Spinal cord (tissue), 10 donors: ENCODE results near the gene ZKSCAN1. TPM values are rescaled to one million over a fixed set of nuclear protein-coding genes. Genes with fewer than 3 reads are reported as not detected.

Experiments used
- DNase-seq, 6 donors: peaks; one replicate each; pipeline versions ENCODE4 v3.0.0 to v3.0.0-alpha.2; 2013 to 2015; ENCODE audit warnings: low spot score in 6 of 6, low read depth in 4 of 6
- H3K27ac ChIP-seq: one replicate; pipeline ENCODE4 v1.5.1; 2013; ENCODE audit warnings: low read depth, low read length, control low read depth
- H3K27me3 ChIP-seq: one replicate; pipeline ENCODE4 v1.6.1; 2013; ENCODE audit warnings: low read length; ENCODE audit not compliant: control insufficient read depth, insufficient read depth
- H3K36me3 ChIP-seq: one replicate; pipeline ENCODE4 v1.6.1; 2013; ENCODE audit warnings: low read length; ENCODE audit not compliant: control insufficient read depth, insufficient read depth
- H3K4me1 ChIP-seq: one replicate; pipeline ENCODE4 v1.6.1; 2013; ENCODE audit warnings: low read length; ENCODE audit not compliant: control insufficient read depth, insufficient read depth
- H3K4me3 ChIP-seq: one replicate; pipeline ENCODE4 v1.5.1; 2013; ENCODE audit warnings: low read depth, low read length, control low read depth
- H3K9me3 ChIP-seq: one replicate; pipeline ENCODE4 v1.6.1; 2013; ENCODE audit warnings: low read length; ENCODE audit not compliant: control insufficient read depth, insufficient read depth
- WGBS: methylation state at CpG from one replicate; pipeline ENCODE4 v1.1.5; 2013; ENCODE audit warnings: missing lambda C conversion rate; ENCODE audit not compliant: insufficient coverage; 5-methylcytosine and 5-hydroxymethylcytosine counted together
- polyA plus RNA-seq, 2 donors: library from polyadenylated mRNA; unstranded; fragments of 120-200 nt; gene quantifications; one replicate each; pipeline ENCODE4 v1.2.1, GENCODE V29; 2013; ENCODE audit not compliant: insufficient read length in 2 of 2
- total RNA-seq, 2 donors: library from RNA; depleted of rRNA in 1 of 2; stranded (reverse); fragments of 120-200 nt in 1 of 2; fragments of >200 nt in 1 of 2; gene quantifications; one replicate each; pipeline versions ENCODE4 v1.2.3 to v1.2.4, GENCODE V29; 2013 to 2014
- donor health status: healthy.

ZKSCAN1 gene
- total and polyA plus RNA-seq, 4 donors, result 51.7 to 97.3 (median 56.9) TPM

DNA sequence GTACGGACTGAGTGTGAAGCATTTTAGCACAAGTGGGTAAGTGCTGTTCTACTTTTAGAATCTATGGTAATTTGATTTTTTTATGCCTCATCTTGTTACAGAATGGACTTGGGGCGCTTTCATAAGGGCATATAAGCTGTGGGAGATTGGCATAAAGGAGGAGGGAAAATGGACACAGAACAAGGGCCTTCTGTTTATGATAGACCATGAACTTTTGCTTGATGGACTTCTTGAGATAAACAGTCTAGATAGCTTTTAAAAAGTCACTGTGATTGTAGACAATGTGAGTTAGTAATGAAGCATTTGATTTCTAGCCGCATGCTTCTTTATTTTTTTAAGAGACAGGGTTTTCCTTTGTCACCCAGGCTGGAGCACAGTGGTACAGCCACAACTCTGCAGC lies 36.2 kb downstream of the ZKSCAN1 start:
- Histone ChIP-seq H3K27ac (no peak overlapping the region), H3K36me3 (peaks cover 11% of the 10 kb centered on the region), H3K27me3 (no peaks in the 10 kb centered on the region), H3K4me3 (no peak overlapping the region), H3K9me3 (no peaks in the 10 kb centered on the region), H3K4me1 (peaks cover 31% of the 10 kb centered on the region)
- 95% methylated on average over 2 of the region's 3 CpGs for WGBS
- no peak for DNase-seq

DNA sequence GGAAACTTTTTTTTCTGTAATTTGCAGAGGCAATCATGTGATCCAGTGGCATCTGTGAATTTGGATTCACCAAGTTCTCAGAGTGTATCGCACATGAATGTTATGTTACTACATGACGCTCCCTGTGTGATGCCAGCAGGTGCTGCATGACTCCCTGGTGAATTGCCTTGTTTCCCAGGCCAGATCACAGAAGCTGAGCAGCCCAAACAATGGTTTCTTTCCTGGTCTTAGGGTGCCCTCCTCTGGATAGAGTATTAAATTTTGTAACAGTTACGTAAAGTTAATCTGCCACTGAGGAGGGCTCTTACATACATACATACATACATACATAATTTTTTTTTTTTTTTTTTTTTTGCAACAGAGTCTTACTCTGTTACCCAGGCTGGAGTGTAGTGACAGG lies 37.8 kb downstream of the ZKSCAN1 start:
- Histone ChIP-seq H3K27ac (no peak overlapping the region), H3K9me3 (no peaks in the 10 kb centered on the region)

DNA sequence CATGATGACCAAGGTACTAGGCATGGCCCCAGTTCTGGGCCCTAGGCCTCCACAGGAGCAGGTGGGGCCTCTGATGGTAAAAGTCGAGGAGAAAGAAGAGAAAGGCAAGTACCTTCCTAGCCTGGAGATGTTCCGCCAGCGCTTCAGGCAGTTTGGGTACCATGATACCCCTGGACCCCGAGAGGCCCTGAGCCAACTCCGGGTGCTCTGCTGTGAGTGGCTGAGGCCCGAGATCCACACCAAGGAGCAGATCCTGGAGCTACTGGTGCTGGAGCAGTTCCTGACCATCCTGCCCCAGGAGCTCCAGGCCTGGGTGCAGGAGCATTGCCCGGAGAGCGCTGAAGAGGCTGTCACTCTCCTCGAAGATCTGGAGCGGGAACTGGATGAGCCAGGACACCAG lies 41.6 kb downstream of the ZKSCAN1 start:
- H3K36me3 ChIP-seq, result peaks cover 48% of the 10 kb centered on the region
- peaks cover 11% of the 10 kb centered on the region for H3K4me1 ChIP-seq
- H3K9me3 ChIP-seq, result no peaks in the 10 kb centered on the region
- no peaks in the 10 kb centered on the region for H3K27me3 ChIP-seq
- DNase-seq, result no peak
- 97% methylated on average over 9 of the region's 10 CpGs for WGBS
- no peak overlapping the region for H3K27ac ChIP-seq
- no peak overlapping the region for H3K4me3 ChIP-seq

More for the DNA sequence above, 37.8 kb downstream of the ZKSCAN1 start:
- peak in 4 of 6 donors; percentile 15 to 75 (median 49) for DNase-seq
- WGBS, result 46% methylated on average over 2 of the region's 3 CpGs
- Histone ChIP-seq H3K4me3 (no peak overlapping the region), H3K36me3 (peaks cover 24% of the 10 kb centered on the region), H3K4me1 (peaks cover 31% of the 10 kb centered on the region), H3K27me3 (no peaks in the 10 kb centered on the region)

DNA sequence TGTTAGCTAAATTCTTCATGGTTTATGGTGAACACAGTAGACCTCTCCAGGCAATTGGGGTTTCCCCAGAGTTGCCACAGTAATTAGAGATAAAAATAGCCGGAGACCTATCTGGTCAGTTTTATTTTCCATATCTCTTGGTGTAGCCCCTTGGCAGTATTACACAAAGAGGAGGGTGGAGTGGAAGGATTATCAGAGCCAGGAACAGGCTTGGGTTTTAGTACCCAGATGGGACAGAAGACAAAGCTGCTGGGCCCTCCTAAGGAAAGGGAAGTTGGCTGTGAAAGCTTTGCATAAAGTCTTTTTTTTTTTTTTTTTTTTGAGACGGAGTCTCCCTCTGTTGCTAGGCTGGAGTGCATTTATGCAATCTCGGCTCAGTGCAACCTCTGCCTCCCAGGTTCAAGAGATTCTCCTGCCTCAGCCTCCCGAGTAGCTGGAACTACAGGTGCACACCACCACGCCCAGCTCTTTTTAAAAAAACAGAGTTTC lies 43.9 kb downstream of the ZKSCAN1 start:
- H3K9me3 ChIP-seq, result no peaks in the 10 kb centered on the region
- H3K4me1 ChIP-seq, result no peaks in the 10 kb centered on the region
- no peaks in the 10 kb centered on the region for H3K27me3 ChIP-seq
- DNase-seq, result no peak
- H3K4me3 ChIP-seq, result no peak overlapping the region
- peaks cover 59% of the 10 kb centered on the region for H3K36me3 ChIP-seq
- no peak overlapping the region for H3K27ac ChIP-seq
- WGBS, result 86% methylated on average over 4 of the region's 5 CpGs

DNA sequence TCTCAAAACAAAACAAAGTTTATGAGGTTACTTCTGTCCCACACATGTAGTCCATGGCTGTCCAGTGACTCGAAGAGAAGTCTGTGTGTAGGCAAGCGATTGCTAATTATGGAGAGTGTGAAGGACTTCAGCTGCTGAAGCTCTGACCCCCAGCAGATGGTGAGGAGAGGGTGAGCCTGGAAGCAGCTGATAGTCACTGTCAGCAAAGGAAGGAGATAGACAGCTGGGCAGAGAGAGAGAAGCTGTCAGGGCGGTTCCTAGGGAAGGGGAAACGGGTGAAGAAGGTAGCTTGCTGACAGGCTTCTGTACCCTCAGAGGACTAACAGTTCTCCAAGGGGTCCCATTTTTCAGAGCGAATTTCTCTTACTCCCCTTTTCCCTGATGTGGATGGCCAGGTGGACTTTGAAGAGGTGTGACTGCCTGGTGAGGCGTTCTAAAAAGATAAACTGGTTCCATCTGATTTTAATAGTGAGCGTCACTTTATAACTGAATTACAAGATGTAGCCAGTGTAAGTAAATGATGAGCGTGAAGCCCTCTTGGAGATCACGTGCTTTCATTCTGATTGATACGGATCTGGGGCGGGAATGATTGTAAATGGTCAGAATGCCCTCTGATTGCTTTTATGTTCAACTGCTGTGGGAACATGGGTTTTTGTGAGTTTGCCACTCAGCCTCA lies 46.3 kb downstream of the ZKSCAN1 start:
- Histone ChIP-seq H3K4me1 (no peaks in the 10 kb centered on the region), H3K27me3 (no peaks in the 10 kb centered on the region), H3K36me3 (peaks cover 73% of the 10 kb centered on the region), H3K4me3 (no peak overlapping the region), H3K27ac (no peak overlapping the region), H3K9me3 (no peaks in the 10 kb centered on the region)
- 97% methylated on average over 7 of the region's 11 CpGs for WGBS
- DNase-seq, result no peak

DNA sequence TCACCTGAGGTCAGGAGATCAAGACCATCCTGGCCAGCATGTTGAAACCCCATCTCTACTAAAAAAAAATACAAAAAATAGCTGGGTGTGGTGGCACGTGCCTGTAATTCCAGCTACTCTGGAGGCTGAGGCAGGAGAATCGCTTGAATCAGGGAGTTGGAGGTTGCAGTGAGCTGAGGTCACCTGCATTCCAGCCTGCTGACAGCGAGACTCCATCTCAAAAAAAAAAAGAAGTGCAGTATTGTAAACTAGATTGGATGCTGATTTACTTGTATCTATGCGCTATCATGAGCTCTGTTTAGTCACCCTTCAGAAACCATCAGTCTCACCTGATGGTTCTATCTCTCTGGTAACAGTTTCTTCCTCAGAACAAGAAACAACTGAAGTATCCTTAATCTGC lies 48.0 kb downstream of the ZKSCAN1 start:
- H3K36me3 ChIP-seq, result peaks cover 64% of the 10 kb centered on the region
- WGBS, result 100% methylated on average over 2 of the region's 4 CpGs
- H3K4me3 ChIP-seq, result no peak overlapping the region

DNA sequence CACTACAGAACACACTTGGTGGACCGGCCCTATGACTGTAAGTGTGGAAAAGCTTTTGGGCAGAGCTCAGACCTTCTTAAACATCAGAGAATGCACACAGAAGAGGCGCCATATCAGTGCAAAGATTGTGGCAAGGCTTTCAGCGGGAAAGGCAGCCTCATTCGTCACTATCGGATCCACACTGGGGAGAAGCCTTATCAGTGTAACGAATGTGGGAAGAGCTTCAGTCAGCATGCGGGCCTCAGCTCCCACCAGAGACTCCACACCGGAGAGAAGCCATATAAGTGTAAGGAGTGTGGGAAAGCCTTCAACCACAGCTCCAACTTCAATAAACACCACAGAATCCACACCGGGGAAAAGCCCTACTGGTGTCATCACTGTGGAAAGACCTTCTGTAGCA lies 48.8 kb downstream of the ZKSCAN1 start:
- no peaks in the 10 kb centered on the region for H3K4me1 ChIP-seq
- no peak overlapping the region for H3K4me3 ChIP-seq
- no peak overlapping the region for H3K27ac ChIP-seq
- WGBS, result 85% methylated on average over 5 of the region's 9 CpGs
- H3K9me3 ChIP-seq, result no peaks in the 10 kb centered on the region
- H3K36me3 ChIP-seq, result peaks cover 67% of the 10 kb centered on the region
- DNase-seq, result no peak
- no peaks in the 10 kb centered on the region for H3K27me3 ChIP-seq

More for the DNA sequence above, 48.0 kb downstream of the ZKSCAN1 start:
- no peaks in the 10 kb centered on the region for H3K9me3 ChIP-seq
- DNase-seq, result no peak
- no peaks in the 10 kb centered on the region for H3K4me1 ChIP-seq
- H3K27me3 ChIP-seq, result no peaks in the 10 kb centered on the region
- H3K27ac ChIP-seq, result no peak overlapping the region

DNA sequence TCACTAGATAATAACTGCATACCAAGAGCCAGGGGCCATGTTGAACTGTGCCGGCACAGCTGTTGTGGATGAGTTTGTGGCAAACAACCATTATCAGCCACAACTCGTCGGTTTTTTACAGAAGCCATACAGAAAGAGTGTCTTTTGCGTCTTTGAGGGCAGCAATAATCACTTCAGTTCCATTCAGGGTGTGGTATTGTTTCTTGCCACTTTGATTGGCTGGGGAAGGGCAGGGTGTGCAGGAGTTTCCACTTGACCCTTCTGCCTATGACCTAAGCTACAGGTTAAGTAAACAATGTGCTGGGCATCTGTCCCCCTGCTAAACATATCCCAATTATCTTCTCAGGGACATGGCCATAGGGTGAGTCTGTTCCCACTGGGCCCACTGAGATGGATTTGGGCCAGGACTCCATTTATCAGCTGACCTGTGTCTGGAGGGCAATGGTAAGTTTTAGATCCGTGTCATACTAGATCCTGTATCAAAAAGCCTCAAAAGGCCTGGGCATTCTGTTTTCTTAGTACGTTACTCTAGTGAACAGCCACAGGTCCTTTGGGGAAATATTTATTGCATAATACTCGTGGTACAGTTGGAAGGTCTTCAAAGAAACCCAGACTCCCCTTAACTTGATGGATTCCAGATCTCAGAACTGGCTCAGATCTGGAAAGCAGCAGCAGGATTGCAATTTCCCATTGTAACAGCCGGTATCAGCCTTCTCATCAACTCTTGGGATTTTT lies 50.2 kb downstream of the ZKSCAN1 start:
- H3K36me3 ChIP-seq, result peaks cover 72% of the 10 kb centered on the region
- no peaks in the 10 kb centered on the region for H3K27me3 ChIP-seq
- peak in 1 of 6 donors; percentile 36 for DNase-seq
- H3K27ac ChIP-seq, result no peak overlapping the region
- no peak overlapping the region for H3K4me3 ChIP-seq
- no peaks in the 10 kb centered on the region for H3K4me1 ChIP-seq
- no peaks in the 10 kb centered on the region for H3K9me3 ChIP-seq
- 75% methylated on average over 6 of the region's 8 CpGs for WGBS

DNA sequence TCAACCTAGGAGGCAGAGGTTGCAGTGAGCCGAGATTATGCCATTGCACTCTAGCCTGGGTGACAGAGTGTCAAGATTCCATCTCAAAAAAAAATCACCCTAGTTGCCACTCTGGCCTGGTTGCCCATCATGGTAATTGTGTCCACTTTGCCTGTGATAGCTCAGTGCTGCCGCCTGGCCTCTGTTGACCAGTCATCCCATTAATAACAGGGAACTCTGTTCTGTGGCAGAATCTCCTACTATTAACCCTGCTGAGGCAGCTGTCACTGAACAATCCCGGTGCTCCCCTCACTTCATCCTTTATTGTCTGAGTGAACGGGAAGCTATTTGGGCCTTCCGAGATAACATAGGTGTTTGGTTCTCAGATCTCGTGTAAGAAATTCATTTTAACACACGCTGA lies 51.6 kb downstream of the ZKSCAN1 start:
- Histone ChIP-seq H3K27me3 (no peaks in the 10 kb centered on the region), H3K9me3 (peaks cover 3% of the 10 kb centered on the region), H3K4me1 (no peaks in the 10 kb centered on the region), H3K36me3 (peaks cover 74% of the 10 kb centered on the region), H3K27ac (no peak overlapping the region), H3K4me3 (no peak overlapping the region)
- no peak for DNase-seq
- 89% methylated on average over 5 of the region's 7 CpGs for WGBS

DNA sequence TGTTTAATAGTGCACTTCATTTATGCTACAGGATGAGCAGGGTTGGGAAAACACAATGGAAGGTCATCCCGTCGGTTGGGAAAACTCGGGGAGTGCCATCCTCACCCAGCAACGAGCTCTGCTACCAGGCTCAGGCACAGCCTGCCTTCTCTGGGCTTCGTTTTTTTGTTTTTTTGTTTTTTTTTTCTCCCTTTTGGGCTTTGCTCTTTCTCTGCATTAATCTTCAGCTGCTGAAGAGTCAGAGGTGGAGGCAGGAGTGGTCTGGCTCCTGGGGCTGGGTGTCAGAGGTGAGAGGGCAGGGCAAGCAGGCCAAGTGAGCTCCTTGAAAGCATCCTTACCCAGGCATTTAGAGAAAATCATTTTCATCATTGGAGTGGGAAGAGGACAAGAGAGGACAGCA lies 54.6 kb downstream of the ZKSCAN1 start:
- 96% methylated on average over 4 of the region's 5 CpGs for WGBS
- Histone ChIP-seq H3K27me3 (no peaks in the 10 kb centered on the region), H3K36me3 (peaks cover 81% of the 10 kb centered on the region), H3K4me3 (no peak overlapping the region), H3K4me1 (no peaks in the 10 kb centered on the region), H3K27ac (no peak overlapping the region), H3K9me3 (peaks cover 3% of the 10 kb centered on the region)
- no peak for DNase-seq
